Lower leg skin (tissue), 4 donors: ENCODE data around the gene RNF213. TPM values are rescaled to one million over a fixed set of nuclear protein-coding genes. Genes with fewer than 3 reads are reported as not detected.

Experiments
- DNase-seq, 2 donors: peaks; one replicate each; pipeline ENCODE4 v3.0.0-alpha.2; 2019; ENCODE audit warnings: low spot score in 2 of 2
- H3K4me3 ChIP-seq: fragments of 200-600 bp; sonication (generic); 2 replicates; pipeline ENCODE4 v1.5.1; 2017; ENCODE audit warnings: mild to moderate bottlenecking, low read depth; ENCODE audit not compliant: poor library complexity, severe bottlenecking
- POLR2A ChIP-seq, 2 donors: fragments of 450-650 bp; IDR thresholded peaks; one replicate each; pipeline ENCODE4 v1.6.1; 2016 to 2017; ENCODE audit warnings: antibody characterized with exemption in 2 of 2, mild to moderate bottlenecking in 1 of 2, moderate library complexity in 1 of 2
- WGBS, 2 donors: methylation state at CpG; one replicate each; pipeline ENCODE4 v1.1.5; 2018; 5-methylcytosine and 5-hydroxymethylcytosine counted together
- intact Hi-C: fragments of 100-400 bp; cut with DNase I; formaldehyde crosslinking; loops from one replicate; pipeline ENCODE4 v1.15.0; 2023; ENCODE audit warnings: low total_unique reads
- total RNA-seq, 4 donors: library from RNA; depleted of rRNA; stranded (reverse); fragments of >200 nt; gene quantifications; one replicate each; pipeline ENCODE4 v1.1.0, GENCODE V29; 2016
- TF ChIP-seq, protein P1 (sequence below), 3 donors: fragments of 450-650 bp; IDR thresholded peaks; one replicate each; pipeline ENCODE4 v1.5.1; 2016; ENCODE audit warnings: antibody characterized with exemption in 3 of 3, mild to moderate bottlenecking in 3 of 3, moderate library complexity in 2 of 3

The RNF213 gene
- total RNA-seq, 4 donors from 2014 or later, result 48.4 to 103 (median 59.8) TPM

DNA sequence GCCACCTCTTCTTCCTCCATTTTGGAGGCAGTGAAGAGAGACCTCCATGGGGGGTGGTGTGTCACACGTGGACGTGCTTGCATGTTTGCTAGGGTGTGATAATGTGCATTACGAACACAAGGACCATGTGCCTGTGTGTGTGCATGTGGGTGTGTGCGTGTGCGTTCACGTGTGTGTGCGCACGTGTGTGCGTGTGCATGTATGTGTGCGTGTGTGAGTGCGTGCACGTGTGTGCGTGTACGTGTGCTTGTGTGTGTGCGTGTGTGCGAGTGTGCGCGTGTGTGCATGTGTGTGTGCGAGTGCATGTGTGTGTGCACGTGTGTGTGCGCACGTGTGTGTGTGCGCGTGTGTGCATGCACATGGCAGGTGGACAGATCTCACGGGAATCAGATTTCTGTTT, 29.5 kb downstream of the RNF213 start:
- TF ChIP-seq, protein P1, sequence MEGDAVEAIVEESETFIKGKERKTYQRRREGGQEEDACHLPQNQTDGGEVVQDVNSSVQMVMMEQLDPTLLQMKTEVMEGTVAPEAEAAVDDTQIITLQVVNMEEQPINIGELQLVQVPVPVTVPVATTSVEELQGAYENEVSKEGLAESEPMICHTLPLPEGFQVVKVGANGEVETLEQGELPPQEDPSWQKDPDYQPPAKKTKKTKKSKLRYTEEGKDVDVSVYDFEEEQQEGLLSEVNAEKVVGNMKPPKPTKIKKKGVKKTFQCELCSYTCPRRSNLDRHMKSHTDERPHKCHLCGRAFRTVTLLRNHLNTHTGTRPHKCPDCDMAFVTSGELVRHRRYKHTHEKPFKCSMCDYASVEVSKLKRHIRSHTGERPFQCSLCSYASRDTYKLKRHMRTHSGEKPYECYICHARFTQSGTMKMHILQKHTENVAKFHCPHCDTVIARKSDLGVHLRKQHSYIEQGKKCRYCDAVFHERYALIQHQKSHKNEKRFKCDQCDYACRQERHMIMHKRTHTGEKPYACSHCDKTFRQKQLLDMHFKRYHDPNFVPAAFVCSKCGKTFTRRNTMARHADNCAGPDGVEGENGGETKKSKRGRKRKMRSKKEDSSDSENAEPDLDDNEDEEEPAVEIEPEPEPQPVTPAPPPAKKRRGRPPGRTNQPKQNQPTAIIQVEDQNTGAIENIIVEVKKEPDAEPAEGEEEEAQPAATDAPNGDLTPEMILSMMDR (IDR thresholded peaks at IDR 0.05), result no peak
- no peak for TF ChIP-seq POLR2A (IDR thresholded peaks at IDR 0.05)
- intact Hi-C loops, result no loop called here
- DNase-seq, result no peak
- no peak overlapping the region for H3K4me3 ChIP-seq
- 87 to 93% methylated on average over 25 of the region's 25 CpGs for WGBS, 2 donors

DNA sequence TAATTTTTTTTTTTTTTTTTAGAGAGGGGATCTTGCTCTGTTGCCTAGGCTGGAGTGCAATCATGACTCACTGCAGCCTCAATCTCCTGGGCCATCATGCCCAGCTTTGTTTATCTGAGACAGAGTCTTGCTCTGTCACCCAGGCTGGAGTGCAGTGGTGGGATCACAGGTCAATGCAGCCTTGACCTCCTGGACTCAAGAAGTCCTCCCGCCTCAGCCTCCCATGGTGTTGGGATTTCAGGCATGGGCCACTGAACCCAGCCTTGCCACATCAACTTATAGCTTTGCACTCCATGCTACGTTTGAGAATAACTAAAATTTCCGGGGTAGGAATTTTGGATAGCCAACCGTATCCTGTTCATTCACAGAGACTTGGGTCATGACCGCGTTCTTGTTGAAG, 30.6 kb downstream of the RNF213 start:
- TF ChIP-seq, protein P1 (IDR thresholded peaks at IDR 0.05), result no peak
- no peak for TF ChIP-seq POLR2A (IDR thresholded peaks at IDR 0.05)
- no peak for DNase-seq
- no peak overlapping the region for H3K4me3 ChIP-seq
- WGBS, 2 donors, result 92 to 99% methylated on average over 6 of the region's 6 CpGs
- intact Hi-C loops, result no loop called here

- no peak for DNase-seq
- intact Hi-C loops, result no loop called here
- H3K4me3 ChIP-seq, result no peak overlapping the region
- TF ChIP-seq POLR2A (IDR thresholded peaks at IDR 0.05), result no peak
- TF ChIP-seq, protein P1 (IDR thresholded peaks at IDR 0.05), result no peak
- 93 to 95% methylated on average over 20 of the region's 20 CpGs for WGBS, 2 donors
Observed at GRCh38 chr17:80291691-80292487, 31.2 kb downstream of the RNF213 start.

DNA sequence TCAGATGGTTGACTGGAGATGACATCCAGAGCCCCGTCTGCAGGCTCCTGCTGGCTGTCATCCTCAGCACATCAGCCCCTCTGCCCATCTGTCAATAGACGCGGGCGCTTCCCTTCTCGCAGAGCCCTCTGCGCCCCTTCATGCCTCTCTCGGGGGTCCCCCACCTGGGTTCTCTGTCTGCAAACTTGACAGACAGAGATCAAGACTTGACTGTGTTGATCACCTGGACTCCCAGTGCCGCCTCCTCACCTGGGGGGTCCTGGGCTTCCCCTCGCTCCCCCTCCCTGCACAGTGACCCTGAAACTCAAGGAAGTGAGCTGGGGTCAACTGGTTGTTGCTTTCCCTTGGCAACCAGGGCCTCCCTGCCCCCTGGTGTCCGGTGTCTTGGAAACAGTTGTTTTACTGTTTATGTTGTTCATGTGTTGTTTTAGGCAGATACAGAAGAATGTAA, 31.9 kb downstream of the RNF213 start:
- no peak for TF ChIP-seq POLR2A (IDR thresholded peaks at IDR 0.05)
- TF ChIP-seq, protein P1 (IDR thresholded peaks at IDR 0.05), result no peak

DNA sequence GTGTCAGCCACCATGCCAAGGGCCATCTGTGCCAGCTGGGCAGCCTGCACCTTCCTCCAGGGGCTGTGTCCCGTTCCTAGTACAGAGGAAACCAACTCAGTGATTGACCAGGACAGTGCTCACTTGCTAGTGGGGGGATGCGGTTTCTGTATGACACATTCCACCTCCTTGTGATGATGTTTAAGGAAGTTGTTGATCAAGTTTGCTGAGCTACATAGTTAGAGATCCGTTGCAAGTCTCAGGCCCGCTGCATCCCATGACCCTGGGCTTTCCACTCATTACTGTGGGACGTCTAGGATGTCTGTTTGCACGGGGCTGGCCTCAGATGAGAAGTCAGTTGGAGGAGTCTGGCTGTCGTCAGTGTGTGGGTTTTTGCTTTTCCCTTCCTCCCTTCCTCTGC, 33.6 kb downstream of the RNF213 start:
- 84 to 85% methylated on average over 7 of the region's 7 CpGs for WGBS, 2 donors
- TF ChIP-seq, protein P1 (IDR thresholded peaks at IDR 0.05), result no peak
- TF ChIP-seq POLR2A (IDR thresholded peaks at IDR 0.05), result no peak
- no peak overlapping the region for H3K4me3 ChIP-seq
- DNase-seq, result peak in 1 of 2 donors; percentile 28
- intact Hi-C loops, result no loop called here

More for the DNA sequence above, 31.9 kb downstream of the RNF213 start:
- intact Hi-C loops, result no loop called here
- 94% methylated on average over 10 of the region's 10 CpGs for WGBS, 2 donors
- no peak overlapping the region for H3K4me3 ChIP-seq
- no peak for DNase-seq
